Natural killer cell (primary cell): ENCODE measurements around the gene USP7. TPM values are rescaled to one million over a fixed set of nuclear protein-coding genes. Genes with fewer than 3 reads are reported as not detected.

Experiments
- ATAC-seq, 3 donors: fragments of 150-1000 bp in 2 of 3; fragments of 200-7000 bp in 1 of 3; cut with Tn5 transposase; 1 replicate in 1 of 3; 2 replicates in 2 of 3; pipeline ENCODE4 v1.10.0; 2021; ENCODE audit warnings: mild to moderate bottlenecking in 2 of 3, moderate library complexity in 2 of 3
- DNase-seq, 2 donors: peaks; one replicate each; pipeline versions ENCODE4 v3.0.0 to v3.0.0-alpha.2; 2013 to 2021; ENCODE audit warnings: mixed read lengths in 1 of 2
- H3K27ac ChIP-seq: one replicate; pipeline ENCODE4 v1.5.1; 2013; ENCODE audit warnings: mild to moderate bottlenecking, low read length
- H3K27me3 ChIP-seq: one replicate; pipeline ENCODE4 v1.6.1; 2013; ENCODE audit warnings: low read length; ENCODE audit not compliant: control insufficient read depth, insufficient read depth
- H3K36me3 ChIP-seq: one replicate; pipeline ENCODE4 v1.6.1; 2013; ENCODE audit warnings: low read length; ENCODE audit not compliant: control insufficient read depth, insufficient read depth
- H3K4me1 ChIP-seq: one replicate; pipeline ENCODE4 v1.6.1; 2013; ENCODE audit warnings: low read length; ENCODE audit not compliant: control insufficient read depth, insufficient read depth
- H3K4me3 ChIP-seq: one replicate; pipeline ENCODE4 v1.5.1; 2013; ENCODE audit warnings: low read length
- H3K9me3 ChIP-seq: one replicate; pipeline ENCODE4 v1.6.1; 2013; ENCODE audit warnings: low read length; ENCODE audit not compliant: control insufficient read depth, insufficient read depth
- H3K27ac Mint-ChIP-seq, 2 donors: one replicate each; pipeline ENCODE4 v1.8.0; 2022; ENCODE audit warnings: mild to moderate bottlenecking in 2 of 2, mixed read lengths in 2 of 2, moderate library complexity in 1 of 2
- H3K27me3 Mint-ChIP-seq, 2 donors: one replicate each; pipeline ENCODE4 v1.8.0; 2022; ENCODE audit warnings: low read depth in 2 of 2, mixed read lengths in 2 of 2
- H3K36me3 Mint-ChIP-seq: one replicate; pipeline ENCODE4 v1.8.0; 2022; ENCODE audit warnings: mixed read lengths
- H3K4me1 Mint-ChIP-seq, 2 donors: one replicate each; pipeline ENCODE4 v1.8.0; 2022; ENCODE audit warnings: mixed read lengths in 2 of 2
- H3K4me3 Mint-ChIP-seq: one replicate; pipeline ENCODE4 v1.8.0; 2022; ENCODE audit warnings: mild to moderate bottlenecking, moderate library complexity, mixed read lengths
- H3K9me3 Mint-ChIP-seq, 2 donors: one replicate each; pipeline ENCODE4 v1.8.0; 2022; ENCODE audit warnings: mixed read lengths in 2 of 2
- WGBS: methylation state at CpG from one replicate; pipeline ENCODE4 v1.1.7; 2013; ENCODE audit warnings: missing lambda C conversion rate; ENCODE audit not compliant: insufficient coverage; 5-methylcytosine and 5-hydroxymethylcytosine counted together
- intact Hi-C: fragments of 100-400 bp; cut with micrococcal nuclease; formaldehyde crosslinking; loops from one replicate; pipeline ENCODE4 v1.14.2; 2022
- total RNA-seq, 4 donors: library from RNA; stranded (reverse); fragments of 120-200 nt in 1 of 4; gene quantifications; one replicate each; pipeline versions ENCODE4 v1.2.3 to v1.2.4, GENCODE V29; 2013 to 2022
- TF ChIP-seq, protein P1 (sequence below): fragments of 200-600 bp; IDR thresholded peaks from one replicate; pipeline ENCODE4 v1.8.0; 2022; ENCODE audit warnings: antibody characterized with exemption

Gene USP7
- total RNA-seq: 100 to 1,000 TPM; 213 to 268 (median 236) TPM
- 141 TPM for total RNA-seq (2013)

DNA sequence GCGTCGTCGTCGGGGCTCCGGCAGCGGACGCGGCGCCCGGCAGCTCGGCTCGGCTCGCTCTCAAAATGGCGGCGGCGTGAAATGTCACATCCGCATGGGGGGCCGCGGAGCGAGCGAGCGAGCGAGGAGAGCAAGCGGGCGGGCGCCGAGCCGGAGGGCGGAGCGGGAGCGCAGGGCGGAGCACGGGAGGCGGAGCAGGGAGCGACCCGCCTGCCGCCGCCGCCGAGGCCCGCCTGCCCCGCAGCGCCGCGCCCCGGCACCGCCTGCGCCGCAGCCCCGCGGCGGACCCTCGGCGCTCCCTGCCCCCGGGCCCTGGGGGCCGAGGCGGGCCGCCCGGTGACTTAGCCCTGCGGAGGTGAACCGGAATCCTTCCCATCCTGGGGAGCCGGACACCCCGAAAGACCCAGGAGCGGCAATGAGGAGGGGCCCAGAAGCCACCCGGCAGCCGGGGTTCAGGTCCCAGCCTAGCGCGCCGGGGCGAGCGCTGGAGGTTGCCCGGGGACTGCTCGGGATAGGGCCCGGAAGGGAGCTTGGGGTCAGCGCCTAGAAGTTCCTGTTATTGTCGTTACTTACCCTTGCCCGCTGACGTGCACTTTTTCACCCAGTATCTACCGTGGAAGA, at the start of gene USP7:
TSS of gene USP7 (minus strand) at position 86 of the 621 bp plus-strand sequence. CDS start 621 bp downstream, outside the sequence.
- TF ChIP-seq, protein P1, sequence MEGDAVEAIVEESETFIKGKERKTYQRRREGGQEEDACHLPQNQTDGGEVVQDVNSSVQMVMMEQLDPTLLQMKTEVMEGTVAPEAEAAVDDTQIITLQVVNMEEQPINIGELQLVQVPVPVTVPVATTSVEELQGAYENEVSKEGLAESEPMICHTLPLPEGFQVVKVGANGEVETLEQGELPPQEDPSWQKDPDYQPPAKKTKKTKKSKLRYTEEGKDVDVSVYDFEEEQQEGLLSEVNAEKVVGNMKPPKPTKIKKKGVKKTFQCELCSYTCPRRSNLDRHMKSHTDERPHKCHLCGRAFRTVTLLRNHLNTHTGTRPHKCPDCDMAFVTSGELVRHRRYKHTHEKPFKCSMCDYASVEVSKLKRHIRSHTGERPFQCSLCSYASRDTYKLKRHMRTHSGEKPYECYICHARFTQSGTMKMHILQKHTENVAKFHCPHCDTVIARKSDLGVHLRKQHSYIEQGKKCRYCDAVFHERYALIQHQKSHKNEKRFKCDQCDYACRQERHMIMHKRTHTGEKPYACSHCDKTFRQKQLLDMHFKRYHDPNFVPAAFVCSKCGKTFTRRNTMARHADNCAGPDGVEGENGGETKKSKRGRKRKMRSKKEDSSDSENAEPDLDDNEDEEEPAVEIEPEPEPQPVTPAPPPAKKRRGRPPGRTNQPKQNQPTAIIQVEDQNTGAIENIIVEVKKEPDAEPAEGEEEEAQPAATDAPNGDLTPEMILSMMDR: no peak
- Mint-ChIP-seq H3K36me3 (no peaks in the 10 kb centered on the region), H3K4me3 (peak within 1 kb of the TSS; percentile 96), H3K27ac (peak within 1 kb of the TSS; percentile 84 to 89), H3K27me3 (no peaks in the 10 kb centered on the region), H3K9me3 (no peaks in the 10 kb centered on the region), H3K4me1 (peaks cover 36 to 44% of the 10 kb centered on the region in 2 donors)
- peak within 1 kb of the TSS; percentile 74 for H3K27ac ChIP-seq
- H3K4me3 ChIP-seq: peak within 1 kb of the TSS; percentile 67
- under 1% methylated on average over 79 of the region's 79 CpGs for WGBS
- H3K27me3 ChIP-seq: no peaks in the 10 kb centered on the region
- no peaks in the 10 kb centered on the region for H3K36me3 ChIP-seq
- peaks cover 40% of the 10 kb centered on the region for H3K4me1 ChIP-seq
- no peaks in the 10 kb centered on the region for H3K9me3 ChIP-seq
- peak; percentile 91 to 96 for DNase-seq
- intact Hi-C loops: loop anchor here (5.0 to 10.0 kb wide), 3 partner anchors 49 to 167 kb away; partner anchors contain the start of genes HAPSTR1, PMM2 and TMEM186
- peak; percentile 92 to 98 (median 94) for ATAC-seq

DNA sequence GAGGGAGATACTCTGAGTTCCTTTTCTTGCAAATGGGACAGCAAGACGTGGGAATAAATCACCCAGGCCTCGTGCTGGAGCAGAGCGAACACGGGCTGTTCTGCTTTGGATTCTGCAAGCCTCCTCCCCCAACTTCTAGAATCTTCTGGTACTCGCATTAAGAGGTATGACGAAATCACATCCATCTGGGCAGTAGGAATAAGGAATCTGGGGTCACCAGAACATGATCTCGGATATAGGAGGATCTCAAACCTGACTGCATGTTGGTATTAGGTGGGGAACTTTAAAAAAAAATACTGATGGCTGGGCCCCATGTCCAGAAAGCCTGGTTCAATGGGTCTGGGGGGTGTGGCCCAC, 49.8 kb upstream of the USP7 start:
- intact Hi-C loops: no loop called here
- no peaks in the 10 kb centered on the region for H3K27me3 ChIP-seq
- Mint-ChIP-seq H3K4me1 (peaks cover 0 to 5% of the 10 kb centered on the region in 2 donors), H3K27me3 (peaks cover 7 to 10% of the 10 kb centered on the region in 2 donors), H3K9me3 (peaks cover 0 to 5% of the 10 kb centered on the region in 2 donors), H3K4me3 (no peak overlapping the region), H3K27ac (no peak overlapping the region), H3K36me3 (peaks cover 9% of the 10 kb centered on the region)
- peaks cover 6% of the 10 kb centered on the region for H3K4me1 ChIP-seq
- peaks cover 8% of the 10 kb centered on the region for H3K9me3 ChIP-seq
- no peaks in the 10 kb centered on the region for H3K36me3 ChIP-seq
- DNase-seq: no peak
- TF ChIP-seq, protein P1: no peak
- no peak for ATAC-seq
- H3K27ac ChIP-seq: no peak overlapping the region
- H3K4me3 ChIP-seq: no peak overlapping the region
- 57% methylated on average over 7 of the region's 7 CpGs for WGBS

DNA sequence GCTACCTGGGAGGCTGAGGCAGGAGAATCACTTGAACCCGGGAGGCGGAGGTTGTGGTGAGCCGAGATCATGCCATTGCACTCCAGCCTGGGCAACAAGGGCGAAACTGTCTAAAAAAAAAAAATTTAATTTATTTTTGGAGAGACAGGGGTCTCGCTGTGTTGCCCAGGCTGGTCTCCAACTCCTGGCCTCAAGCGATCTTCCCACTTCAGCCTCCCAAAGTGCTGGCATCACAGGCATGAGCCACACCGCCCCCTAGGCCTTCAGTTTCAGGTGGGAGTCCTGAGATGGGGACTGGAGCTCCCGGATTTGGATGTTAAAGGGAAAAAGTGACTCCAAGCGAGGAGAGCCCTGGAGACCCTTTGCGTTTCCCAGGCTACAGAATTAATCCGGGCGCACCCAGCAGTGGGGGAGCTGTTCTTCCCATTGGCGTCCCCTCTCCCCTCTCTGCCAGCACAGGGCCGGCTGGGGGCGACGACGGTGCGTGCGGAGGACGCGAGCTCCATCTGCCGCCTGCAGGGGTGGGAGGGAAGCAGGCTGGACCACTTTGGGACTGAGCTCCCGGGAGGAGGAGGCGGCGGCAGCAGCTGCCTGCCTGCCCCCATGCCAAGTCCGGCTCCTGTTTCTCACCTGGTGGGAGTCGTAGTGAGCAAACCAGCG, 49.3 kb upstream of the USP7 start:
- DNase-seq: peak in 1 of 2 donors; percentile 21
- Histone ChIP-seq H3K27me3 (no peaks in the 10 kb centered on the region), H3K9me3 (peaks cover 8% of the 10 kb centered on the region), H3K4me1 (peaks cover 8% of the 10 kb centered on the region), H3K4me3 (no peak overlapping the region), H3K36me3 (no peaks in the 10 kb centered on the region), H3K27ac (no peak overlapping the region)
- Mint-ChIP-seq H3K9me3 (peaks cover 0 to 5% of the 10 kb centered on the region in 2 donors), H3K27me3 (peaks cover 7 to 10% of the 10 kb centered on the region in 2 donors), H3K27ac (no peak overlapping the region), H3K36me3 (peaks cover 9% of the 10 kb centered on the region), H3K4me1 (peaks cover 0 to 7% of the 10 kb centered on the region in 2 donors), H3K4me3 (no peak overlapping the region)
- intact Hi-C loops: no loop called here
- no peak for ATAC-seq
- 27% methylated on average over 27 of the region's 28 CpGs for WGBS
- TF ChIP-seq, protein P1: no peak
